Measurements from ENCODE around the gene RAB4A.
"Not testable (repeated sequence)": the region's sequence is repeated elsewhere in the genome, so short reads cannot be mapped to it uniquely, and the experiment has no call there.

The RAB4A gene

DNA sequence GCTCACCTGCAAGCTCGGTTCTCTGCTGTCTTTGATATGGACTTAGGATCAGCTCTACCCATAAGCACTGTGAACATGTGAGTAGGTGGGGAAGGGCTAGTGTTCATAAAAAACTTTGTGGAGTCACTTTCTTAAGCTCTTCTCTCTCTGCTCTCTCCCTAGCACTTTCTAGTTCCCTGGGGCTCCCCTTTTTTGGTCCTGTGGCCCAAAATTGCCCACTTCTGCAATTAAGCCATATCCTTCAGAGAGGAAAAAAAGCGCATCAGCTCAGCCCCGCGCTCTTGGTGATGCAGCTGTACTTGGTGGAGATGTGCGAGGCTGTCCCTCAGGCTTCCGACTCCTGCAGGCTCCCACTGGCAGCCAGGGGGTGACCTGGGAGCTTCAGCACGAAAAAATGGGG lies 48.6 kb downstream of the RAB4A start:
- H3K4me3 ChIP-seq (ENCODE audit: low read depth, low read length) = no peak overlapping the region
- no peak for DNase-seq (ENCODE audit: low read depth)
- TF ChIP-seq, protein P1, sequence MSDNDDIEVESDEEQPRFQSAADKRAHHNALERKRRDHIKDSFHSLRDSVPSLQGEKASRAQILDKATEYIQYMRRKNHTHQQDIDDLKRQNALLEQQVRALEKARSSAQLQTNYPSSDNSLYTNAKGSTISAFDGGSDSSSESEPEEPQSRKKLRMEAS (IDR thresholded peaks at IDR 0.05; ENCODE audit: low read depth, low read length) = no peak
- no peak for TF ChIP-seq POLR2A (IDR thresholded peaks at IDR 0.05; ENCODE audit: extremely low read depth, insufficient read length)
- TF ChIP-seq, protein P2, sequence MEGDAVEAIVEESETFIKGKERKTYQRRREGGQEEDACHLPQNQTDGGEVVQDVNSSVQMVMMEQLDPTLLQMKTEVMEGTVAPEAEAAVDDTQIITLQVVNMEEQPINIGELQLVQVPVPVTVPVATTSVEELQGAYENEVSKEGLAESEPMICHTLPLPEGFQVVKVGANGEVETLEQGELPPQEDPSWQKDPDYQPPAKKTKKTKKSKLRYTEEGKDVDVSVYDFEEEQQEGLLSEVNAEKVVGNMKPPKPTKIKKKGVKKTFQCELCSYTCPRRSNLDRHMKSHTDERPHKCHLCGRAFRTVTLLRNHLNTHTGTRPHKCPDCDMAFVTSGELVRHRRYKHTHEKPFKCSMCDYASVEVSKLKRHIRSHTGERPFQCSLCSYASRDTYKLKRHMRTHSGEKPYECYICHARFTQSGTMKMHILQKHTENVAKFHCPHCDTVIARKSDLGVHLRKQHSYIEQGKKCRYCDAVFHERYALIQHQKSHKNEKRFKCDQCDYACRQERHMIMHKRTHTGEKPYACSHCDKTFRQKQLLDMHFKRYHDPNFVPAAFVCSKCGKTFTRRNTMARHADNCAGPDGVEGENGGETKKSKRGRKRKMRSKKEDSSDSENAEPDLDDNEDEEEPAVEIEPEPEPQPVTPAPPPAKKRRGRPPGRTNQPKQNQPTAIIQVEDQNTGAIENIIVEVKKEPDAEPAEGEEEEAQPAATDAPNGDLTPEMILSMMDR (IDR thresholded peaks at IDR 0.05; ENCODE audit: low read depth, low read length) = no peak
- no peak for TF ChIP-seq MYC (IDR thresholded peaks at IDR 0.05; ENCODE audit: low read depth, low read length)

DNA sequence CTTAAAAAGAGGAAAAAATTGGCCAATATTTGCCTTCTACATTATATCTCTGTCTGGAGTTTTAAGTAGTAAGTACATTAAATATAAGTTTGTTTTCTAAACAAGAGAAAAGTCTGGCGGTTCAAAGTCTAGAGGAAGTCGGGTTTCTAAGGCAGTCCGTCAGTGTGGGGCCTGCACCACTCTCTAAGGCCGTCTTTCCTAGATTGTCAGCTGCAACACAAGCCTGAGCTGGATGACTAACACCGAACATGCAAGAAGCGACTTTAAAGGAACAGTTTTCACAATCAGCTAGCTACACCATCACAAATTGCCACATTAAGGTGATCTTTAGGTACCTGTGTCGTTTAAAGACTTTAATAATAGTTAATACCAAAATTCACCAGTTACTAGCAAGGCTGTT lies 52.3 kb downstream of the RAB4A start:
- DNase-seq (ENCODE audit: low read depth) = no peak
- TF ChIP-seq, protein P2 (IDR thresholded peaks at IDR 0.05; ENCODE audit: low read depth, low read length) = no peak
- no peak for TF ChIP-seq MYC (IDR thresholded peaks at IDR 0.05; ENCODE audit: low read depth, low read length)
- TF ChIP-seq, protein P1 (IDR thresholded peaks at IDR 0.05; ENCODE audit: low read depth, low read length) = no peak
- TF ChIP-seq POLR2A (IDR thresholded peaks at IDR 0.05; ENCODE audit: extremely low read depth, insufficient read length) = no peak
- no peak overlapping the region for H3K4me3 ChIP-seq (ENCODE audit: low read depth, low read length)

DNA sequence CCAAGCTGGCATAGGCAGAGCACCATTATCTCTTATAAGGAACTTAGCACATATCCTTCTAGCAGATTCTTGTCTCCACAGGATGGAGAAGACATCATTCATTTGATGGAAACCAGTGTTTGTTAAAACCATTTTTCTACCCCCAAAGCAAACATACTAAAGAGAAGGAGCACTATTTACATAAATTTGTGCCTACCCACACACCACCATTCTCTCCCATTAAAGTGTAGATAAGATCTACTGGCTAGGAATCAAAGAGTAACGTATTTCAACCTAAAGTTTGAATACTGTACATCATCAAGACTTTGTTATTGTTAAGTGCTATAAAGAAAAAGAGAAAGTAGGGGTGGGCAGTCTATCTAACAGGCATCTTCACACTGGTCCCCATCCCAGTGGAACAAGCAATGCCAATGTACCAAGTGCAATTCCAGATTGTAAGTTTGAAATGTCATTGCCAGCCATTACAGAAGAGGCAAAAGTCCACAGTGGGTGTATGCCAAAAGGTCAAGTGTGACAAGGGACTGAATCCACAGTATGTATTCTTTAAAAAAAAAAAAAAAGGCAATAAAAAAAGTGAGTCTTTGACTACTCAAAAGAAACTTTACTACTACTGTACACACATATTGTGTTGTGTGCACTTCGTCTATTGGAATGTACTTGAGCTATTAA lies 53.1 kb downstream of the RAB4A start:
- H3K4me3 ChIP-seq (ENCODE audit: low read depth, low read length) = no peak overlapping the region
- no peak for DNase-seq (ENCODE audit: low read depth)
- TF ChIP-seq, protein P1 (IDR thresholded peaks at IDR 0.05; ENCODE audit: low read depth, low read length) = no peak
- TF ChIP-seq POLR2A (IDR thresholded peaks at IDR 0.05; ENCODE audit: extremely low read depth, insufficient read length) (no peak), MYC (IDR thresholded peaks at IDR 0.05; ENCODE audit: low read depth, low read length) (no peak)
- TF ChIP-seq, protein P2 (IDR thresholded peaks at IDR 0.05; ENCODE audit: low read depth, low read length) = no peak

DNA sequence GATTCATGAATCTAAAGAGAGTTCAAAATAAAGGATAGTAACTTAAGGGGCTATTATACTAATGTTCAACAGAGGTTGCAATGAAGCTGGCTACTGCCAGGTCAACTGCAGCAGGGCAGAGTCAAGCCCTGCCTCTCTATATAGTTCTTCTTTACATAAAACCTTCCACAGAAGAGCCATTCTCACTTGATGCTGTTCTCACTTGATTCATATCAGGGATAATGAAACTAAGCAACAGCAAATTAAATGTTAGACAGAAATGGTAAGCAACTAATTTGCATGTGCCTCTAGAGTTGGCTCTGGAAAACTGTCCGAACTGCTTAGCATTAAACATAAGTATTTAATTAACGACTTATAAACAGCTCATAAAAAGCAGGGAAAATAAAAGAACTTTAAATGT lies 54.5 kb downstream of the RAB4A start:
- H3K4me3 ChIP-seq (ENCODE audit: low read depth, low read length) = no peak overlapping the region
- DNase-seq (ENCODE audit: low read depth) = no peak
- TF ChIP-seq, protein P1 (IDR thresholded peaks at IDR 0.05; ENCODE audit: low read depth, low read length) = no peak
- TF ChIP-seq, protein P2 (IDR thresholded peaks at IDR 0.05; ENCODE audit: low read depth, low read length) = no peak
- TF ChIP-seq MYC (IDR thresholded peaks at IDR 0.05; ENCODE audit: low read depth, low read length) = no peak
- no peak for TF ChIP-seq POLR2A (IDR thresholded peaks at IDR 0.05; ENCODE audit: extremely low read depth, insufficient read length)

DNA sequence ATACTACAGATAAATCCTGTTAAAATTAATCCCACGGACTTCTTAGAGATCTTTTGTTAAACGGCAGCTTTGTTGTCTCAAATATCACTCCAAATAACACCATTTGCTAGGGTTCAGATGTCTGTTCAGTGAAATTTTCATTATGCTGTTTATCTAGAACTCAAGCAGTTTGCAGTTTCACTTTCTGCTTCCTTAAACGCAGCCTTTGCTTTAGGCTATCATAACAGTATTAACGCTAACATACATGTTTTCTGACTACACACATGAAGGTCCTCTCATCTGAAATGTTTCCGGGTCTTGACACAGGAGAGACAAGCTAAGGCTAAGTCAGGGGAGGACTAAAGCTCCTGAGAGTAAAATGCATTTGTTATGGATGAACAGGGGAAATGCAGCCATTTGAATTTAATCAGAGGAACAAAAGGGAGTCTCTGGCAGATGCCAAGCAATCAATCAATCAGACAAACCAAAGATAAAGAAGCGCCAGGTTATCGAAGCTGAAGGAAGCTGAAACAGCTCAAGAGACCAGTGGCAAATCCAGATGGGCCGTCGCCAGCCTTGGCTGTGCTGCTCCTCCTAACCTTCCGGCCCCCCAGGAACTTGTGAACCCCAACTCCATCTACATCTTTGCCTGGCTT lies 55.1 kb downstream of the RAB4A start:
- no peak for DNase-seq (ENCODE audit: low read depth)
- no peak for TF ChIP-seq MYC (IDR thresholded peaks at IDR 0.05; ENCODE audit: low read depth, low read length)
- no peak overlapping the region for H3K4me3 ChIP-seq (ENCODE audit: low read depth, low read length)

DNA sequence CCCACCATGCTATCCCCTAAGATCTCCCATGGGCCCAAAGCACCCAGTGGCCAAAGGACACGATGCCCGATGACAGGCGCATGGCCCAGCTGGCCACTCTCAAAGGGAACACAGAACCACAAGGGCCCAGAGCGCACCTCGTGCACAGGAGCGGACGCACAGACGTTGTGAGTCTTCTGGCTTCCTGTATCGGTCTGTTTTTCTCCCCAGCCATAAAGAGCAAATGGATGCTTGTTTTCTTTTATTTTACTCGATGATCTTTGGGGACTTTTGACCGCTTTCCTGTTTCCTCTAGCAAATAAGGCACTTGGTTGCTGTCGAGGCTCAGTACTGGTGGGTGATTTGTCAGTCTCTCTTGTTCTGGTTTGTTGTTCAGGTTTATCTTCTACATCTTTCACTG lies 55.7 kb downstream of the RAB4A start:
- DNase-seq (ENCODE audit: low read depth) = no peak
- H3K4me3 ChIP-seq (ENCODE audit: low read depth, low read length) = no peak overlapping the region
- TF ChIP-seq, protein P2 (IDR thresholded peaks at IDR 0.05; ENCODE audit: low read depth, low read length) = no peak
- TF ChIP-seq POLR2A (IDR thresholded peaks at IDR 0.05; ENCODE audit: extremely low read depth, insufficient read length) = no peak
- TF ChIP-seq MYC (IDR thresholded peaks at IDR 0.05; ENCODE audit: low read depth, low read length) = no peak
- TF ChIP-seq, protein P1 (IDR thresholded peaks at IDR 0.05; ENCODE audit: low read depth, low read length) = no peak

DNA sequence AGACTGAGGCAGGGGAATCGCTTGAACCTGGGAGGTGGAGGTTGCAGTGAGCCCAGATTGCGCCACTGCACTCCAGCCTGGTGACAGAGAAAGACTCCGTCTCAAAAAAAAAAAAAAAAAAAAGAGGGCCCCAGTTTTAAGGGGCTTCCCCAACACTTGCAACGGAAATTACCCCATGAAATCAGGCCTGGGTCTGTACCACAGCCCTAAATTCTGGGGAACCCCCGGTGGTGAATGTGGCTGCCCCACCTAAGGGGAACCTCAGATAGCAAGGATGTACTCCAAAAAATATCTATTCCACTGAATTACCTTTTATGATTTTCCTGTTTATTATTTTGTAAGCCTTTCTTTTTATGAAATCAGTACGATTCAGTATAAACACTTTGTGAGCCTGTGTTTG lies 56.9 kb downstream of the RAB4A start:
- DNase-seq (ENCODE audit: low read depth); H3K4me3 ChIP-seq (ENCODE audit: low read depth, low read length): not testable (repeated sequence)
